Thymus (tissue), 11 donors: Measurements from ENCODE around the gene CAVIN1. TPM values are rescaled to one million over a fixed set of nuclear protein-coding genes. Genes with fewer than 3 reads are reported as not detected.
A peak's percentile ranks its signal among the peaks of the same experiment; 100 is the strongest.
"Not testable (repeated sequence)": the region's sequence is repeated elsewhere in the genome, so short reads cannot be mapped to it uniquely, and the experiment has no call there.

ENCODE experiments used
- DNase-seq, 9 donors: peaks; one replicate each; pipeline ENCODE4 v3.0.0-alpha.2; 2013; ENCODE audit warnings: low spot score in 9 of 9, low read depth in 6 of 9, missing footprints in 1 of 9
- H3K27ac ChIP-seq, 2 donors: one replicate each; pipeline ENCODE4 v1.5.1; 2013; ENCODE audit warnings: control low read depth in 1 of 2, low read depth in 1 of 2, low read length in 1 of 2, mild to moderate bottlenecking in 1 of 2, moderate library complexity in 1 of 2
- H3K27me3 ChIP-seq, 2 donors: one replicate each; pipeline ENCODE4 v1.5.1; 2013; ENCODE audit warnings: low read length in 1 of 2; ENCODE audit not compliant: control insufficient read depth in 2 of 2, insufficient read depth in 1 of 2
- H3K36me3 ChIP-seq, 2 donors: one replicate each; pipeline ENCODE4 v1.5.1; 2013; ENCODE audit warnings: low read length in 1 of 2, mild to moderate bottlenecking in 1 of 2, moderate library complexity in 1 of 2; ENCODE audit not compliant: control insufficient read depth in 2 of 2, insufficient read depth in 2 of 2
- H3K4me1 ChIP-seq, 2 donors: one replicate each; pipeline ENCODE4 v1.5.1; 2013; ENCODE audit warnings: low read length in 2 of 2; ENCODE audit not compliant: control insufficient read depth in 2 of 2, insufficient read depth in 2 of 2
- H3K4me3 ChIP-seq, 2 donors: one replicate each; pipeline ENCODE4 v1.5.1; 2013; ENCODE audit warnings: low read length in 2 of 2, control low read depth in 1 of 2, mild to moderate bottlenecking in 1 of 2
- H3K9me3 ChIP-seq, 2 donors: one replicate each; pipeline ENCODE4 v1.5.1; 2013; ENCODE audit warnings: low read length in 1 of 2, mild to moderate bottlenecking in 1 of 2; ENCODE audit not compliant: control insufficient read depth in 2 of 2, insufficient read depth in 1 of 2
- WGBS: extraction: QIAGEN DNeasy Blood & Tissue Kit; methylation state at CpG from one replicate; pipeline ENCODE4 v1.1.7; 2013; 5-methylcytosine and 5-hydroxymethylcytosine counted together
- polyA plus RNA-seq: library from polyadenylated mRNA; stranded (reverse); fragments of 200-250 nt; gene quantifications from one replicate; pipeline ENCODE4 v1.2.3, GENCODE V29; 2013
- total RNA-seq: library from RNA; stranded (reverse); fragments of 120-200 nt; gene quantifications from one replicate; pipeline ENCODE4 v1.2.4, GENCODE V29; 2013
- donor health status: healthy.

Gene CAVIN1
- total and polyA plus RNA-seq, 2 donors: 16.4 to 47.0 TPM

DNA sequence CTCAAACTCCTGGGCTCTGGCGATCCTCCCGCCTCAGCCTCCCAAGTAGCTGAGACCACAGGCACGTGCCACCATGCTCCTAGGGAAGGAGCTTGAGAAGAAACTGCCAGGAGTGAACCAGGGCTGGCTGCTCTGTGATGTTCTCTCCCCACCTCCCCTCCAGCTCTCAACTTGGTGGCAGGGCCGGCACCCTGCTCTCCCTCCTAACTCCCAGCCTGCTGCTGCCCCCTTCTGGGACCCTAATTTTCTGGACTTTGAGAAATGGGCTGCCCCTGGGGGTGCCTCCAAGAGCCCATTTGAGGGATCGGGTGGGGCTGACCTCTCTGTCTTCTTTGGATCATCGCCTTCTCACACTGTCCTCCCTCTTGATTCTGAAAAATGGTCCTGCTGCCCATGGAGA, 19.9 kb downstream of the CAVIN1 start:
- Histone ChIP-seq H3K27me3 (no peaks in the 10 kb centered on the region), H3K4me1 (peaks cover 14 to 60% of the 10 kb centered on the region in 2 donors), H3K27ac (peak overlapping the region in 1 of 2 donors; percentile 69), H3K4me3 (no peak overlapping the region), H3K36me3 (no peaks in the 10 kb centered on the region), H3K9me3 (no peaks in the 10 kb centered on the region)
- peak in 2 of 9 donors; percentile 57 to 75 for DNase-seq
- WGBS: 77% methylated on average over 6 of the region's 6 CpGs

DNA sequence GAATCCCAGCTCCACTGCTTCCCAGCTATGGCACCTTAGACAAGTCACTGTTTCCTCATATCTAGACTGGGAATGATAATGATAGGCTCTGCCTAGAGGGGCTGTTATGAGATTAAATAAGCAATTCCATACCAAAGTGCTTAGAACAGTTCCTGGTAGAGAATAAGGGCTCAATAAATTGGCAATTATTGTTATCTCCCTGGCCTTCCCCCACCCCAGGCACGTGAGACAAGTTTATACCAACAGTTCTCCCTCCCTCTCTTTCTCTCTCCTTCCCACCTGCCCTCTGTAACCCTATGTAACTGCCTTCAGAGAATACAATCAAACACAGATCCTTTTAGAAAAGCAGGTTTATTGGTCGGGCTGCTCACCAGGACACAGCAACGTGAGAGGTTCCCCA, 20.9 kb downstream of the CAVIN1 start:
- WGBS: 43% methylated on average over 3 of the region's 3 CpGs
- DNase-seq: peak in 2 of 9 donors; percentile 24 to 50
- peaks cover 14 to 51% of the 10 kb centered on the region in 2 donors for H3K4me1 ChIP-seq
- peak overlapping the region in 1 of 2 donors; percentile 69 for H3K27ac ChIP-seq
- H3K9me3 ChIP-seq: no peaks in the 10 kb centered on the region
- H3K4me3 ChIP-seq: no peak overlapping the region
- H3K36me3 ChIP-seq: no peaks in the 10 kb centered on the region
- no peaks in the 10 kb centered on the region for H3K27me3 ChIP-seq

DNA sequence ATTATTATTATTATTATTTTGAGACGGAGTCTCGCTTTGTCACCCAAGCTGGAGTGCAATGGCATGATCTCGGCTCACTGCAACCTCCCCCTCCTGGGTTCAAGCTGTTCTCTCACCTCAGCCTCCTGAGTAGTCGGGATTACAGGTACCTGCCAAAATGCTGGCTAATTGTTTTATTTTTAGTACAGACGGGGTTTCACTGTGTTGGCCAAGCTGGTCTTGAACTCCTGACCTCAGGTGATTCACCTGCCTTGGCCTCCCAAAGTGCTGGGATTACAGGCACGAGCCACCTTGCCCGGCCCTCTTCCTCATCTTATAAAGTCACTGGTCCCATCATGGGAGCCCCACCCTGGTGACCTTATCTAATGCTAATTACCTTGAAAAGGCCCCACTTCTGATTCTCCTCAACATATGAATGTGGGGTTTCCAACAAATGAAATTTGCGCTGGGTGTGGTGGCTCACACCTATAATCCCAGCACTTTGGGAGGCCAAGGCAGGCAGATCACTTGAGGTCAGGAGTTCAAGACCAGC, 22.1 kb downstream of the CAVIN1 start:
- DNase-seq, H3K27me3 ChIP-seq, H3K4me3 ChIP-seq, H3K27ac ChIP-seq, H3K9me3 ChIP-seq, H3K36me3 ChIP-seq: not testable (repeated sequence)
- H3K4me1 ChIP-seq: peaks cover 5 to 39% of the 10 kb centered on the region in 2 donors
- WGBS: 95% methylated on average over 8 of the region's 8 CpGs

DNA sequence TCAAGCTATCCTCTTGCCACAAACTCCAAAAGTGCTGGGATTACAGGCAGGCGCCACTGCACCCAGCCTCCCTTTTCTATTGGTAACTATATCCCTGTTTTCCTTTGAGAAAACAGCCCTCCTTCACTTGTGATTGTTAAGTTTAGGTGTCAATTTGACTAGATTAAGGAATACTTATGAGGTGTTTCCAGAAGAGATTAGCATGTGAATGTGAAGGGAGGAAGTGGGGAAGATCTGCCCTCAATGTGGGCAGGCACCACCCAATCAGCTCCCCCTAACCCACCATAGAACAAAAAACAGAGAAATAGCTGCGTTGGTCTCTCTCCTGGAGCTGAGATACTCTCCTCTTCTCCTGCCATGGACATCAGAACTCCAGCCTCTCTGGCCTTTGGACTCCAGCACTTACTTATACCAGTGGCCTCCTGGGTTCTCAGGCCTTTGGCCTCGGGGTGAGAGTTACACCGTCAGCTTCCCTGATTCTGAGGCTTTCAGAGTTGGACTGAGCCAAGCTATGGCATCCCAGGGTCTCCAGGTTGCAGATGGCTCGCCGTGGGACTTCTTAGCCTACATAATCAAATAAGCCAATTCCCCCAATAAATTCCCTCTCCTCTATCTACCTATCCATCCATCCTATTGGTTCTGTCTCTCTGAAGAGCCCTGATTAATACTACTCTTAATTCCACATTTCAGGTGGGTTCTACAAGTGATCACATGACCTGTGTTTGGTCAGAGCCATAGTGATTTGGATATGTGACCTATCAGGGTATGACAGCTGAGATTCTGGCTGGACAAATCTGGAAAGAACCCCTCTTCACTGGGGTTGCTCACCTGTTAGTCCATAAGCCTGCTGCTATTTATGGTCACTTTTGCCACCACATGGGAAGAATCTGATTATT, 22.9 kb downstream of the CAVIN1 start:
- Histone ChIP-seq H3K27me3 (no peaks in the 10 kb centered on the region), H3K4me1 (peaks cover 5 to 36% of the 10 kb centered on the region in 2 donors), H3K27ac (no peak overlapping the region)

DNA sequence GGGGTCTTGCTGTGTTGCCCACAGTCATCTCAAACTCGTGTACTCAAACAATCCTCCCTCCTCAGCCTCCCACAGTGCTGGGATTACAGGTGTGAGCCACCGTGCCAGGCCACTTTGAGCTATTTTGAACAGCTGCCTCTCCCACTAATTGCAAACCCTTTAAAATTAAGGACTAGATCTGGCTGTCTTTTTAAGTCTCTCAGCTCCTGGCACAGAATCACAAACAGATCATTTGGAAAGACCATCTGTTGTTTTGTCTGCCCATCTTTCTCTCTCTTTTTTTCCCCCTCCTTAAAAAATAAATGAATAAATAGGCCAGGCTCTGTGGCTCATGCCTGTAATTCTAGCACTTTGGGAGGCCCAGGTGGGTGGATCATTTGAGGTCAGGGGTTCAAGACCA, 23.9 kb downstream of the CAVIN1 start:
- no peak overlapping the region for H3K27ac ChIP-seq
- 87% methylated on average over 2 of the region's 2 CpGs for WGBS
- H3K4me1 ChIP-seq: peaks cover 5 to 36% of the 10 kb centered on the region in 2 donors
- no peaks in the 10 kb centered on the region for H3K36me3 ChIP-seq
- H3K27me3 ChIP-seq: no peaks in the 10 kb centered on the region
- no peak overlapping the region for H3K4me3 ChIP-seq
- H3K9me3 ChIP-seq: no peaks in the 10 kb centered on the region
- DNase-seq: no peak

More for the DNA sequence above, 22.9 kb downstream of the CAVIN1 start:
- 83% methylated on average over 6 of the region's 6 CpGs for WGBS
- peak in 2 of 9 donors; percentile 37 to 57 for DNase-seq
- Histone ChIP-seq H3K36me3 (no peaks in the 10 kb centered on the region), H3K4me3 (no peak overlapping the region), H3K9me3 (no peaks in the 10 kb centered on the region)

DNA sequence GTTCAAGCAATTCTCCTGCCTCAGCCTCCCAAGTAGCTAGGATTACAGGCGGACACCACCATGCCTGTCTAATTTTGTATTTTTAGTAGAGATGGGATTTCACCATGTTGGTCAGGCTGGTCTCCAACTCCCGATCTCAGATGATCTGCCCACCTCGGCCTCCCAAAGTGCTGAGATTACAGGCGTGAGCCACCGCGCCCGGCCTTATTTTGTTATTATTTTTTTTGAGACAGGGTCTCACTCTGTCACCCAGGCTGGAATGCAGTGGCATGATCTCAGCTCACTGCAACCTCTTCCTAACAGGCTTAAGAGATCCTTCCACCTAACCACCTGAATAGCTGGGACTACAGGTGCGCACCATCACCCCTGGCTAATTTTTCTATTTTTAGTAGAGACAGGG, 27.5 kb downstream of the CAVIN1 start:
- not testable (repeated sequence) for H3K4me3 ChIP-seq, H3K27ac ChIP-seq, H3K9me3 ChIP-seq, H3K27me3 ChIP-seq, DNase-seq, H3K36me3 ChIP-seq
- peaks cover 5 to 17% of the 10 kb centered on the region in 2 donors for H3K4me1 ChIP-seq
- WGBS: over 99% methylated on average over 8 of the region's 8 CpGs

DNA sequence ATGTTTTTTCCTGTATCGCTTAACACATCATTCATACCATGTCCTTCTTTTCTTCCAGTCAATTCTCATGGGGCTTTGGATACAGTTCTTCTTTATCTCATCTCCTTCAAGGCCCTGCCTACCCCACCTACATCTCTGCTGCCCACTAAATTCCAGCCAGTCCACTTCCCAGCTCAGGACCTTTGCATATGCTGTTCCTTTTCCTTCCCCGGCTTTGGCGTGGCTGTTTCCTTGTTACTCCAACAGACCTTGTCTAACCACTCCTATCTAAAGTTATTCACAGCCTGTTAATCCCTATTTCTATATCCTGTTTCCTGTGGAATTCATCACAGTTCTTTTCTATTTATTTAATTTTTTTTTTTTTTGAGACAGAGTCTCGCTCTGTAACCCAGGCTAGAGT, 28.2 kb downstream of the CAVIN1 start:
- WGBS: 97% methylated on average over 4 of the region's 4 CpGs
- Histone ChIP-seq H3K27me3 (no peaks in the 10 kb centered on the region), H3K4me1 (peaks cover 1 to 9% of the 10 kb centered on the region in 2 donors), H3K9me3 (no peaks in the 10 kb centered on the region), H3K4me3 (no peak overlapping the region), H3K27ac (no peak overlapping the region), H3K36me3 (no peaks in the 10 kb centered on the region)
- no peak for DNase-seq

DNA sequence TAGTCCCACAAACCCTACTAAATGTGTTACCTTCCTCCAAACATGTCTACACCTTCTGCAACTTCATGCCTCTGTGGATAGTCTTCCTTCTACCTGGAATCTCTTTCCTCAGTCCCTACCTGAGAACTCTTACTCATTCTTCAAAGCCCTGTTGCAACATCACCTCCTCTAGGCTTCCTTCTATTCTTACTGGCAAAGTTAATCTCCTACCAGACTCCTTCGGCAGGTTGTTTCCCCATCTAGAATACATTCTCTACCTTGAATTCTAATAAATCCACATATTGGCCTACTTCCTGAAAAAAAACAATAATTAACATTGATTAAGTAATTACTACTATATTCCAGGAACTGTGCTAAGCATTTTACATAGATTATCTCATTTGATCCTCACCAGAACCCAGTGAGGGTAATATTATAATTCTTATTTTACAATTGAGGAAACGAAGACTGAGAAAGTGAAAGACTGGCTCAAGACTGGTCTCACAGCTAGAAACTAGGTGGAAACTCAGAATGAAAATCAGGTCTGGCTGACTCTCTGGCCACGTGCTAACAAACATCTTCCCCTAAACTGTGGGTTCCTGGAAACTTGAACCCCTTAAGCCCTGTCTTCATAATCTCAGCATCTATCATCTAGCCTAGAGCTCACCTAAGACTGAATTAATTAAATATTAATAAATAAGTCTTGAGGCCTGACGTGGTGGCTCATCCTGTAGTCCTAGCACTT, 30.2 kb downstream of the CAVIN1 start:
- H3K4me1 ChIP-seq: peaks cover 0 to 6% of the 10 kb centered on the region in 2 donors
- H3K4me3 ChIP-seq: no peak overlapping the region
- 96% methylated on average over 4 of the region's 4 CpGs for WGBS
- no peaks in the 10 kb centered on the region for H3K9me3 ChIP-seq
- no peak for DNase-seq
- H3K27ac ChIP-seq: no peak overlapping the region
- no peaks in the 10 kb centered on the region for H3K27me3 ChIP-seq
- no peaks in the 10 kb centered on the region for H3K36me3 ChIP-seq

DNA sequence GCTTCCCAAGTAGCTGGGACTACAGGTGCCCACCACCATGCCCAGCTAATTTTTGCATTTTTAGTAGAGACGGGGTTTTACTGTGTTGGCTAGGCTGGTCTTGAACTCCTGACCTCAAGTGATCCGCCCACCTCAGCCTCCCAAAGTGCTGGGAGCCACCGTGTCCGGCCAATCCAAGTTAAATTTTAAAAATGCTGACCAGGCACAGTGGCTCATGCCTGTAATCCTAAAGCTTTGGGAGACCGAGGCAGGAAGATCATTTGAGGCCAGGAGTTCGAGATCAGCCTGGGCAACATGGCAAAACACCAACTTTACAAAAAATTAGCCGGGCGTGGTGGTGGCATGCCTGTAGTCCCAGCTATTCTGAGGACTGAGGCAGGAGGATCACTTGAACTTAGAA, 31.6 kb downstream of the CAVIN1 start:
- not testable (repeated sequence) for H3K4me3 ChIP-seq, H3K9me3 ChIP-seq, H3K27ac ChIP-seq, DNase-seq, H3K36me3 ChIP-seq, H3K27me3 ChIP-seq
- peaks cover 8 to 14% of the 10 kb centered on the region in 2 donors for H3K4me1 ChIP-seq
- 84% methylated on average over 8 of the region's 8 CpGs for WGBS
